ENCODE results near the gene SMC5.

- TF ChIP-seq CTCF (IDR thresholded peaks at IDR 0.05 in 4 of 5, conservative IDR thresholded peaks at IDR 0.05 in 1 of 5) (no peak), POLR2A (IDR thresholded peaks at IDR 0.05) (no peak)
Observed at GRCh38 chr9:70290626-70291025, 31.8 kb downstream of the SMC5 start.

Data from gastrocnemius medialis (tissue), 4 donors.